NCI-H748 treated with DMSO at 0.1 percent for 48 hours (cell line): ENCODE measurements around the gene PLA2G4B.

ENCODE experiments used
- DNase-seq: peaks from one replicate; lab custom pipeline; 2025; lab: John Stamatoyannopoulos, UW

The PLA2G4B gene

GRCh38 chr15:41869770-41870688 is 31.4 kb downstream of the PLA2G4B start:
- DNase-seq: no peak

GRCh38 chr15:41870689-41871081 is 32.0 kb downstream of the PLA2G4B start:
- no peak for DNase-seq

GRCh38 chr15:41871175-41871905 is 32.7 kb downstream of the PLA2G4B start:
- no peak for DNase-seq

GRCh38 chr15:41872166-41872747 is 33.6 kb downstream of the PLA2G4B start:
- no peak for DNase-seq

GRCh38 chr15:41873711-41874110 is 35.1 kb downstream of the PLA2G4B start:
- DNase-seq: no peak

- DNase-seq: no peak
Observed at GRCh38 chr15:41874736-41875135, 36.1 kb downstream of the PLA2G4B start.

GRCh38 chr15:41876007-41876406 is 37.4 kb downstream of the PLA2G4B start:
- DNase-seq: no peak

GRCh38 chr15:41876689-41877088 is 38.0 kb downstream of the PLA2G4B start:
- no peak for DNase-seq

- no peak for DNase-seq
Observed at GRCh38 chr15:41877631-41878354, 39.1 kb downstream of the PLA2G4B start.

GRCh38 chr15:41878355-41878699 is 39.7 kb downstream of the PLA2G4B start:
- DNase-seq: no peak

- no peak for DNase-seq
Observed at GRCh38 chr15:41879321-41879845, 40.7 kb downstream of the PLA2G4B start.

- DNase-seq: no peak
Observed at GRCh38 chr15:41880156-41880877, 41.7 kb downstream of the PLA2G4B start.

- DNase-seq: no peak
Observed at GRCh38 chr15:41881086-41881485, 42.4 kb downstream of the PLA2G4B start.

GRCh38 chr15:41881550-41881919 is 42.9 kb downstream of the PLA2G4B start:
- no peak for DNase-seq

- DNase-seq: no peak
Observed at GRCh38 chr15:41881920-41882688, 43.5 kb downstream of the PLA2G4B start.

- DNase-seq: no peak
Observed at GRCh38 chr15:41882689-41883483, 44.2 kb downstream of the PLA2G4B start.

- no peak for DNase-seq
Observed at GRCh38 chr15:41883484-41883825, 44.8 kb downstream of the PLA2G4B start.

- no peak for DNase-seq
Observed at GRCh38 chr15:41884458-41884857, 45.8 kb downstream of the PLA2G4B start.

GRCh38 chr15:41885321-41885720 is 46.7 kb downstream of the PLA2G4B start:
- no peak for DNase-seq

- DNase-seq: no peak
Observed at GRCh38 chr15:41885841-41886240, 47.2 kb downstream of the PLA2G4B start.
